Measurements from ENCODE around the gene CSNK1A1.
A peak's percentile ranks its signal among the peaks of the same experiment; 100 is the strongest.

Gene CSNK1A1

DNA sequence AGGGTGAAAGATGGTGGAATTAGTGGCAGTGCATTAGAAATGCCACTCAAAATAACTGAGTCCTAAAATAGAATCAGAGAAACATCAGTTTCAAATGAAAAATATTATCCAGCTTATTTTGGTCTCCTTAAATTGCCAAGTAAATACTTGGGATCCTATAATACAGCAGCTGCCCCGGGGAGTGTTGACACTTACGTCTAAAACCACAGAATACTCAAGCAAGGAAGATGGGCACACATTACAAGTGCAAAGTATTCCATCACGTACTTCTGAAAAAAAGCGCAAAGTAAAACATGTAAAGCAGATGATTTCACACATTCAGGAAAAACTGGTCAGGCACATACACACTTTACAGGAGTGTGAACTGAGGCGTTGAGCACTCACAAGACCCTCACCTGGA is 27.7 kb upstream of the CSNK1A1 start:
- no peak for DNase-seq (ENCODE audit: insufficient read length, low spot score)
- FAIRE-seq: no peak
- TF ChIP-seq POLR2AphosphoS5 (IDR thresholded peaks at IDR 0.05; ENCODE audit: low read depth, low read length) (no peak), TAF1 (IDR thresholded peaks at IDR 0.05; ENCODE audit: low read depth, low read length) (no peak), POLR2A (IDR thresholded peaks at IDR 0.05; ENCODE audit: low read depth, low read length) (no peak), POU2F2 (IDR thresholded peaks at IDR 0.05; ENCODE audit: low read depth, low read length) (no peak), PAX5 (IDR thresholded peaks at IDR 0.05; ENCODE audit: insufficient read depth, low read length, severe bottlenecking) (no peak), SPI1 (IDR thresholded peaks at IDR 0.05; ENCODE audit: low read depth, low read length) (no peak)

DNA sequence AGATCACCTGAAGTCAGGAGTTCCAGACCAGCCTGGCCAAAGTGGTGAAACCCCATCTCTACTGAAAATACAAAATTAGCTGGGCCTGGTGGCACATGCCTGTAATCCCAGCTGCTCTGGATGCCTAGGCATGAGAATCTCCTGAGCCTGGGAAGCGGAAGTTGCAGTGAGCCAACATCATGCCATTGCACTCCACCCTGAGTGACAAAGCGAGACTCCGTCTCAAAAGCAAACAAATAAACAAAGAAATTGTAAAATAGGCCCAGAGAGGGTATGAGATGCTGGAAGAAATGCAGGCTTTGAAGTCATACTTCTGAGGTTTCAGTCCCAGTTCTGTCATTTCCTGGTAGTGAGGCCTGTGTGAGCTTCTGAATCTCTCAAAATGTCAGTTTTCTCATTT is 24.8 kb upstream of the CSNK1A1 start:
- DNase-seq (ENCODE audit: insufficient read length, low spot score) (no peak), FAIRE-seq (no peak)
- TF ChIP-seq TAF1 (IDR thresholded peaks at IDR 0.05; ENCODE audit: low read depth, low read length) (no peak), POU2F2 (IDR thresholded peaks at IDR 0.05; ENCODE audit: low read depth, low read length) (no peak), PAX5 (IDR thresholded peaks at IDR 0.05; ENCODE audit: insufficient read depth, low read length, severe bottlenecking) (no peak), SPI1 (IDR thresholded peaks at IDR 0.05; ENCODE audit: low read depth, low read length) (no peak), POLR2A (IDR thresholded peaks at IDR 0.05; ENCODE audit: low read depth, low read length) (no peak), POLR2AphosphoS5 (IDR thresholded peaks at IDR 0.05; ENCODE audit: low read depth, low read length) (no peak)

DNA sequence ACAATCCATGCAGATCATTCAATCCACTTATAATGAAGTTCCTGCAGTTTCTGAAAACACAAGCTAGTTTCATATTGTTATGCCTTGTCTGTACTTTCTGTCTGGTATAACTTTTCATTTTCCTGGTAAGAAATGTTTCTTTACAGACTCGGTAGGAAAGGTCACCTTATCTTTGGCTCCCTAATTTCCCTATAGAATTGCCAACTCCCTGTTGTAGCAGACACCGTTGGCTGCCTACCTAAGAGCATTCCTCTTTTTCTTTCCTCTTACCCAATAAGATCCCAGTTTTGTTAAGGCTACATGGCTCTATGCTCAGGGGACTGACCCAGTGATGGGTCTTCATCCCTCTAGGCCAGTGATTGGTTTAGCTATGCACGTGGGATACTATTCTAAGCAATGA is 23.9 kb upstream of the CSNK1A1 start:
- TF ChIP-seq POU2F2 (IDR thresholded peaks at IDR 0.05; ENCODE audit: low read depth, low read length) (no peak), TAF1 (IDR thresholded peaks at IDR 0.05; ENCODE audit: low read depth, low read length) (no peak), POLR2A (IDR thresholded peaks at IDR 0.05; ENCODE audit: low read depth, low read length) (no peak), PAX5 (IDR thresholded peaks at IDR 0.05; ENCODE audit: insufficient read depth, low read length, severe bottlenecking) (no peak), SPI1 (IDR thresholded peaks at IDR 0.05; ENCODE audit: low read depth, low read length) (no peak), POLR2AphosphoS5 (IDR thresholded peaks at IDR 0.05; ENCODE audit: low read depth, low read length) (no peak)
- FAIRE-seq (no peak), DNase-seq (ENCODE audit: insufficient read length, low spot score) (no peak)

DNA sequence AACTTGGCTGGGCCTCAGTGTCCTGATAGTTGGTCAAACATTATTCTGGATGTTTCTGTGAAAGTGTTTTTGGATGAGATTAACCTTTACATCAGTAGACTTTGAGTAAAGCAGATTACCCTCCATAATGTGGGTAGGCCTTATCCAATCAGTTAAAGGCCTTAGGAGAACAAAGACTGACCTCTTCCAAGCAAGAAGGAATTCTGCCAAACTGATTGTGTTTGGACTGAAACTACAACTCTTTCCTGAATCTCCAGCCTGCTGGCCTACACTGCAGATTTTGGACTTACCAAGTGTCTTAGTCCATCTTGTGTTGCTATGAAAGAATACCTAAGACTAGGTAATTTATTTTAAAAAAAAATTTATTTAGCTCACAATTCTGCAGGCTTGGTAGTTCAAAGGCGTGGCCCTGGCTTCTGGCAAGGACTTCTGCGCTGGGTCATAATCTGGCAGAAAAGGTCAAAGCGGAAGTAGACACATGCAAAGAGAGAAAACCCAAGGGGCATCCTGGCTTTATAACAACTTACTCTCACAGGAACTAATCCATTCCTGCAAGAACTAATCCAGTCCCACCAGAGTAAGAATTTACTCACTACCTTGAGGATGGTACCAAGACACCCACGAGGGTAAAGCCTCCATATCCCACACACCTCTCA is 21.5 kb upstream of the CSNK1A1 start:
- TF ChIP-seq POU2F2 (IDR thresholded peaks at IDR 0.05; ENCODE audit: low read depth, low read length) (no peak), PAX5 (IDR thresholded peaks at IDR 0.05; ENCODE audit: insufficient read depth, low read length, severe bottlenecking) (no peak), TAF1 (IDR thresholded peaks at IDR 0.05; ENCODE audit: low read depth, low read length) (no peak), SPI1 (IDR thresholded peaks at IDR 0.05; ENCODE audit: low read depth, low read length) (no peak), POLR2AphosphoS5 (IDR thresholded peaks at IDR 0.05; ENCODE audit: low read depth, low read length) (no peak), POLR2A (IDR thresholded peaks at IDR 0.05; ENCODE audit: low read depth, low read length) (no peak)
- FAIRE-seq (no peak), DNase-seq (ENCODE audit: insufficient read length, low spot score) (no peak)

DNA sequence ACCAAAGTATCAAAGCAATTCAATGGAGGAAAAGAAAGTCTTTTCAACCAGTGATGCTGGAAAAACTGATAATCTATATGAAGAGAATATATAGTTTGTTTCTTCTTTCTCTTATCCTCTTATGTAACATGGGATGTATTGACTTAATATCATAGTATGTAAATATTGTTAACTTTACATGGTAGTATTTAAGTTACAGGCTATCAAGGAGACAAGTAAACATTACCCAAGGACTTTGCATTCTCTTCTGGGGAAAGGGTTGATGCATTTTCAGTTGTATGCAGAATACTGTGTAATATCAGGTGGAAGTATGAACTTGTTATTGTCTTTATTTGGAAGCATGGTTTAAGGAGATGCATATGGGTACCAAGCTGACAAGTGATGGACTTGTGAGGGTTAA is 20.9 kb upstream of the CSNK1A1 start:
- no peak for TF ChIP-seq POLR2AphosphoS5 (IDR thresholded peaks at IDR 0.05; ENCODE audit: low read depth, low read length)
- no peak for TF ChIP-seq POLR2A (IDR thresholded peaks at IDR 0.05; ENCODE audit: low read depth, low read length)
- no peak for TF ChIP-seq POU2F2 (IDR thresholded peaks at IDR 0.05; ENCODE audit: low read depth, low read length)
- TF ChIP-seq PAX5 (IDR thresholded peaks at IDR 0.05; ENCODE audit: insufficient read depth, low read length, severe bottlenecking): no peak
- TF ChIP-seq TAF1 (IDR thresholded peaks at IDR 0.05; ENCODE audit: low read depth, low read length): no peak
- no peak for TF ChIP-seq SPI1 (IDR thresholded peaks at IDR 0.05; ENCODE audit: low read depth, low read length)
- no peak for DNase-seq (ENCODE audit: insufficient read length, low spot score)
- no peak for FAIRE-seq

DNA sequence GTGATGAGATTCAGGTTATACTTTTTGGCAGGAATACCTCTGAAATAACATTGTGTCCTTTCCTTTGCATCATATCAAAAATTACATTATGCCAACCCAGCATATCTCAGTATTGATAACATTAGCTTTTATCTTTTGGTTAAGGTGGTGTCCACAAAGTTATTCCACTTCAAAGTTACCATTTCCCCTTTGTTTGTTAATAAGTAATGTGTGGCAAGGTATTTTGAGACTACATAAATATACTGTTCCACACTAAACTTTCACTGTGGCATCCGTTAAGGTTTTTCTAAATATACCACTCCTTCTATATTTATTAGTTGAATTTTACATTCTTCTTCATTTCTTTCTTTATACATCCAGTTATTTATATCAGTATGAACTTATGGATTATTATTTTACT is 16.0 kb upstream of the CSNK1A1 start:
- no peak for DNase-seq (ENCODE audit: insufficient read length, low spot score)
- no peak for FAIRE-seq
- TF ChIP-seq POLR2A (IDR thresholded peaks at IDR 0.05; ENCODE audit: low read depth, low read length): no peak
- no peak for TF ChIP-seq POU2F2 (IDR thresholded peaks at IDR 0.05; ENCODE audit: low read depth, low read length)

DNA sequence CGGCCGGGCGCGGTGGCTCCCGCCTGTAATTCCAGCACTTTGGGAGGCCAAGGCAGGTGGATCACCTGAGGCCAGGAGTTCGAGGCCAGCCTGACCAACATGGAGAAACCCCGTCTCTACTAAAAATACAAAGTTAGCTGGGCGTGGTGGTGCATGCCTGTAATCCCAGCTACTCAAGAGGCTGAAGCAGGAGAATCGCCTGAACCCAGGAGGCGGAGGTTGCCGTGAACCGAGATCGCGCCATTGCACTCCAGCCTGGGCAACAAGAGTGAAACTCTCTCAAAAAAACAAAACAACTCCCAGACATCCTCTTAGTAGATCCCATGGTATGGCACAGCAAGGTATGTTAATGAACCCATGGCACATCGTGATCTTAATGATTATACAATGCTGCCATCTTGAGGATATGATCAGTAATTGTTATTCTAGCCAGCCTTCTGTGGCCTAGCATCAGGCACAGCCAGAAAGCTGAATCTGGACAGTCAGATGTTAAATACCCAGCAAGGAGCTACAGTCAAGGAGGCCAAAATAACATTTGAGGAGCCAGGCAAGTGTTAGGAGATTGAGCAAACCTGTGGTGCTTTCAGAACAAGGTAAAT is 13.4 kb upstream of the CSNK1A1 start:
- peak; percentile 96 for FAIRE-seq
- peak; percentile 39 for DNase-seq (ENCODE audit: insufficient read length, low spot score)

DNA sequence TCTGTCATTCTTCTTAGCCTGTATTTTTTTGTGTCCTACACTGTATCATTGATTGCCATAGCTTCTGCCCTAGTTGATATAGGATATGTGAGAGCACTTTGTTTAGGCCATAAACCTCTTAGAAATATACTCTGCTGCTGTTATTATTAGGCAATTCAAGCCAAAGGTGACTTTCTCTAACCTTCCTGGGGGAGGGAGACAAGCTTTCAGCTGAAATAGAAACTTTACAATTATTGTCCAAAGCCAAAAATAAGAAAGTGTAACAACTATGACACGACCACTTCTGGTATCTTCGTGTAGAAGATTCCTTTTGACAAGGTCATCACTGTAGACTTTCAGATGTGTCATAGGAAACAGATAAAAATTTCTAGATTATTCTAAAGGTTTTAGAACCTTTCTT is 12.2 kb upstream of the CSNK1A1 start:
- DNase-seq (ENCODE audit: insufficient read length, low spot score) (no peak), FAIRE-seq (no peak)
- TF ChIP-seq POU2F2 (IDR thresholded peaks at IDR 0.05; ENCODE audit: low read depth, low read length): no peak

DNA sequence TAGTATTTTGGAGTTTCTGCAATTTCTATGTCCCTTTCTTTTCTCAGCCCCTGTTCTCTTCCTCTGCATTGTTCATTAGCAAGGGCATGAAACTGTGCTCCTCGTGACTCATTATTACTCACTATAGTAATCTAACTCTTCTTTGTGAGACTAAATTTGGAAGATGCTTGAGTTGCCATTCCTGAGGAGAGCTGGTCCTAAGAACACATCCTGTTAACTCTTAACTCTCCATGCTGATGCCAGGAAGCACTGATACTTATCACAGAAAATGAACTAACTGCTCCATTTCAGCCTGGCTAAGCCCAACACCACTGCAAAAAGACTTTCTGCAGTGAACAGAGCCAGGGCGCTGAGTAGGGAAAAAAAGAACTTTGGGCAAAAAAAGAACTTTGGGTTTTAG is 10.6 kb upstream of the CSNK1A1 start:
- FAIRE-seq (no peak), DNase-seq (ENCODE audit: insufficient read length, low spot score) (no peak)
- TF ChIP-seq TAF1 (IDR thresholded peaks at IDR 0.05; ENCODE audit: low read depth, low read length): no peak
- TF ChIP-seq POLR2AphosphoS5 (IDR thresholded peaks at IDR 0.05; ENCODE audit: low read depth, low read length): no peak
- no peak for TF ChIP-seq POU2F2 (IDR thresholded peaks at IDR 0.05; ENCODE audit: low read depth, low read length)
- TF ChIP-seq SPI1 (IDR thresholded peaks at IDR 0.05; ENCODE audit: low read depth, low read length): no peak
- TF ChIP-seq POLR2A (IDR thresholded peaks at IDR 0.05; ENCODE audit: low read depth, low read length): no peak
- no peak for TF ChIP-seq PAX5 (IDR thresholded peaks at IDR 0.05; ENCODE audit: insufficient read depth, low read length, severe bottlenecking)

DNA sequence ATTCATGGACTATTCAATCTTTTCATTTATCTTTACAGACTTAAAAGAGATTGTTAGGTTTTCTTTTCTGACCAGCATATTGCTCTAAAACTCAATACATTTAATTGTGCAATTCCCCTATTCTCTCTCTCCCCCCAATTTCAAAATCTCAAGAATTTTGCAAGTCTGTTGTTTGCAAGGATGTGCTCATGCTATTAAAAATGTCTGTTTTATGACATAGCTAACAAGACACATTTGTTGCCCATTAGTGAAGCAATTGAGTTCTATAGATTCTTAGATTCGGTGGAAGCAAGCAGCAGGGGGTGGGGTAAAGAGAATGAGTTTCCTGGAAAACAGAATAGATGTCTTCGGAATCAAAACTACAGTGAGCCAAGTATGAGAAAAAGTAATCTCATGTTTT is 8.5 kb upstream of the CSNK1A1 start:
- DNase-seq (ENCODE audit: insufficient read length, low spot score): no peak
- TF ChIP-seq SPI1 (IDR thresholded peaks at IDR 0.05; ENCODE audit: low read depth, low read length) (no peak), PAX5 (IDR thresholded peaks at IDR 0.05; ENCODE audit: insufficient read depth, low read length, severe bottlenecking) (no peak), POLR2A (IDR thresholded peaks at IDR 0.05; ENCODE audit: low read depth, low read length) (no peak), POLR2AphosphoS5 (IDR thresholded peaks at IDR 0.05; ENCODE audit: low read depth, low read length) (no peak), TAF1 (IDR thresholded peaks at IDR 0.05; ENCODE audit: low read depth, low read length) (no peak), POU2F2 (IDR thresholded peaks at IDR 0.05; ENCODE audit: low read depth, low read length) (no peak)
- FAIRE-seq: no peak

All from GM12891 (cell line).